Measurements from ENCODE around the gene ABLIM2.

DNA sequence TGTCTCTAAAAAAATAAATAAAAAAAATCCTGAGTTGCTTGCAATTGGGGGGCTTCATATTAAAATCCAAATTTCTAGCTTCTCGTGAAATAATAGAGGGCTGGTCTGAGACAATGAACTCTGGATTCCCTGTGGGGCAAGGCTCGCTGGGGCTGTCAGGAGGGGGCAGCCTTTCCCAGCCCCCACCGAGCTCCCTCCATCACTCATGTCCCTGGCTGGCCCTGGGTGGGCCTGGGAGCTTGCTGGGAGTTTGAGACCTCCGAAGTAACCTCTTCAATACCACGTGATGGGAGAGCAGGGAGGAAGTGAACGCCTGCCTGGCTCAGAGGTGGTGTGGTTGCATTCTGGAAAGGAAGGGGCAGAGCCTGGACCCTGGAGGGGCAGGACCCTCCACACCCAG, 164.9 kb downstream of the ABLIM2 start:
- TF ChIP-seq, protein P1, sequence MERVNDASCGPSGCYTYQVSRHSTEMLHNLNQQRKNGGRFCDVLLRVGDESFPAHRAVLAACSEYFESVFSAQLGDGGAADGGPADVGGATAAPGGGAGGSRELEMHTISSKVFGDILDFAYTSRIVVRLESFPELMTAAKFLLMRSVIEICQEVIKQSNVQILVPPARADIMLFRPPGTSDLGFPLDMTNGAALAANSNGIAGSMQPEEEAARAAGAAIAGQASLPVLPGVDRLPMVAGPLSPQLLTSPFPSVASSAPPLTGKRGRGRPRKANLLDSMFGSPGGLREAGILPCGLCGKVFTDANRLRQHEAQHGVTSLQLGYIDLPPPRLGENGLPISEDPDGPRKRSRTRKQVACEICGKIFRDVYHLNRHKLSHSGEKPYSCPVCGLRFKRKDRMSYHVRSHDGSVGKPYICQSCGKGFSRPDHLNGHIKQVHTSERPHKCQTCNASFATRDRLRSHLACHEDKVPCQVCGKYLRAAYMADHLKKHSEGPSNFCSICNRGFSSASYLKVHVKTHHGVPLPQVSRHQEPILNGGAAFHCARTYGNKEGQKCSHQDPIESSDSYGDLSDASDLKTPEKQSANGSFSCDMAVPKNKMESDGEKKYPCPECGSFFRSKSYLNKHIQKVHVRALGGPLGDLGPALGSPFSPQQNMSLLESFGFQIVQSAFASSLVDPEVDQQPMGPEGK (CRISPR knock-in tag; IDR thresholded peaks at IDR 0.05; ENCODE audit: borderline replicate concordance), result no peak
- TF ChIP-seq, protein P2, sequence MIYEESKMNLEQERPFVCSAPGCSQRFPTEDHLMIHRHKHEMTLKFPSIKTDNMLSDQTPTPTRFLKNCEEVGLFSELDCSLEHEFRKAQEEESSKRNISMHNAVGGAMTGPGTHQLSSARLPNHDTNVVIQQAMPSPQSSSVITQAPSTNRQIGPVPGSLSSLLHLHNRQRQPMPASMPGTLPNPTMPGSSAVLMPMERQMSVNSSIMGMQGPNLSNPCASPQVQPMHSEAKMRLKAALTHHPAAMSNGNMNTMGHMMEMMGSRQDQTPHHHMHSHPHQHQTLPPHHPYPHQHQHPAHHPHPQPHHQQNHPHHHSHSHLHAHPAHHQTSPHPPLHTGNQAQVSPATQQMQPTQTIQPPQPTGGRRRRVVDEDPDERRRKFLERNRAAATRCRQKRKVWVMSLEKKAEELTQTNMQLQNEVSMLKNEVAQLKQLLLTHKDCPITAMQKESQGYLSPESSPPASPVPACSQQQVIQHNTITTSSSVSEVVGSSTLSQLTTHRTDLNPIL (CRISPR knock-in tag; IDR thresholded peaks at IDR 0.05; ENCODE audit: low read depth), result no peak
- TF ChIP-seq GLIS3 (CRISPR knock-in tag; IDR thresholded peaks at IDR 0.05) (no peak), ZFP3 (CRISPR knock-in tag; IDR thresholded peaks at IDR 0.05) (no peak), ZC3H10 (CRISPR knock-in tag; IDR thresholded peaks at IDR 0.05) (no peak), PPARA (CRISPR knock-in tag; IDR thresholded peaks at IDR 0.05; ENCODE audit: borderline replicate concordance) (no peak), OSR1 (CRISPR knock-in tag; IDR thresholded peaks at IDR 0.05) (no peak)

Measured in SK-N-SH treated with all-trans-retinoic acid at 6 μM for 48 hours (cell line).